H1 (cell line): ENCODE measurements around the gene WDR1. TPM values are rescaled to one million over a fixed set of nuclear protein-coding genes. Genes with fewer than 3 reads are reported as not detected.

ENCODE experiments used
- CHD2 ChIP-seq: IDR thresholded peaks from 2 replicates; pipeline ENCODE4 v1.6.1; 2012; ENCODE audit warnings: low read length, improper control_type of control experiment
- EZH2 ChIP-seq: fragments of 200-600 bp; sonication (generic); IDR thresholded peaks from 2 replicates; pipeline ENCODE4 v1.7.1; 2012; ENCODE audit warnings: low read depth, mild to moderate bottlenecking, moderate library complexity, low read length, inconsistent platforms; ENCODE audit not compliant: severe bottlenecking
- KDM1A ChIP-seq: fragments of 200-600, 300-600 bp; sonication (generic); IDR thresholded peaks from 2 replicates; pipeline ENCODE4 v1.7.1; 2016; ENCODE audit warnings: mild to moderate bottlenecking, low read length, borderline replicate concordance
- KDM4A ChIP-seq: IDR thresholded peaks from one replicate; pipeline ENCODE4 v1.7.1; 2012; ENCODE audit warnings: low read depth, mild to moderate bottlenecking, moderate library complexity, low read length, inconsistent platforms; ENCODE audit not compliant: severe bottlenecking
- NANOG ChIP-seq: IDR thresholded peaks from 2 replicates; pipeline ENCODE4 v1.6.1; 2011; ENCODE audit warnings: low read length, low read depth, mild to moderate bottlenecking, inconsistent platforms; ENCODE audit not compliant: insufficient read depth, poor library complexity, severe bottlenecking
- POU5F1 ChIP-seq: IDR thresholded peaks from 2 replicates; pipeline ENCODE4 v1.6.1; 2011; ENCODE audit warnings: low read depth, mild to moderate bottlenecking, low read length, moderate library complexity
- SIX5 ChIP-seq: IDR thresholded peaks from 2 replicates; pipeline ENCODE4 v1.6.1; 2011; ENCODE audit warnings: mild to moderate bottlenecking, low read depth, low read length
- SP1 ChIP-seq: IDR thresholded peaks from 2 replicates; pipeline ENCODE4 v1.6.1; 2011; ENCODE audit warnings: low read depth, low read length
- SP2 ChIP-seq: IDR thresholded peaks from 2 replicates; pipeline ENCODE4 v1.6.1; 2012; ENCODE audit warnings: mild to moderate bottlenecking, low read length, inconsistent platforms
- SP4 ChIP-seq: IDR thresholded peaks from 2 replicates; pipeline ENCODE4 v1.6.1; 2012; ENCODE audit warnings: low read length, inconsistent platforms
- SRF ChIP-seq: IDR thresholded peaks from 2 replicates; pipeline ENCODE4 v1.6.1; 2011; ENCODE audit warnings: mild to moderate bottlenecking, low read depth, low read length, moderate library complexity
- YY1 ChIP-seq: IDR thresholded peaks from 2 replicates; pipeline ENCODE4 v1.6.1; 2011; ENCODE audit warnings: low read depth, mild to moderate bottlenecking, low read length
- polyA plus RNA-seq, 7 experiments: library from polyadenylated mRNA; depleted of rRNA in 3 of 7; stranded (reverse) in 5 of 7; unstranded in 2 of 7; fragments of >200 nt in 5 of 7; fragments of 200-250 nt in 2 of 7; gene quantifications; 1 replicate in 5 of 7; 2 replicates in 1 of 7; 4 replicates in 1 of 7; pipeline versions ENCODE4 v1.2.1 to v1.2.3, GENCODE V29; 2011 to 2013; ENCODE audit warnings: missing spikeins in 2 of 7, mixed read lengths in 2 of 7
- total RNA-seq: library from RNA; stranded (reverse); fragmentation: NEBNext Ultra II Directional; extraction: Animal tissue kit (Norgen Biotek cat#: 25700); gene quantifications from 2 replicates; pipeline ENCODE4 v1.2.1, GENCODE V29; 2021
- TF ChIP-seq, protein P1 (sequence below): IDR thresholded peaks from 2 replicates; pipeline ENCODE4 v1.6.1; 2012; ENCODE audit warnings: low read length, inconsistent platforms
- TF ChIP-seq, protein P2 (sequence below): IDR thresholded peaks from 2 replicates; pipeline ENCODE4 v1.6.1; 2011; ENCODE audit warnings: low read length, improper control_type of control experiment
- TF ChIP-seq, protein P3 (sequence below), 3 experiments: IDR thresholded peaks; 1 replicate in 2 of 3; 2 replicates in 1 of 3; pipeline versions ENCODE4 v1.5.1 to v1.6.1; 2011; ENCODE audit warnings: low read length in 3 of 3, mild to moderate bottlenecking in 3 of 3, inconsistent platforms in 2 of 3, low read depth in 1 of 3, moderate library complexity in 1 of 3; ENCODE audit not compliant: insufficient read depth in 1 of 3; ENCODE audit errors: control extremely low read depth in 1 of 3

WDR1 gene
- total and polyA plus RNA-seq, 2 of the 8 experiments (the other 6 are each of a cell fraction or from before 2014, with no cell fraction given), result 315 to 377 TPM

- TF ChIP-seq, protein P1, sequence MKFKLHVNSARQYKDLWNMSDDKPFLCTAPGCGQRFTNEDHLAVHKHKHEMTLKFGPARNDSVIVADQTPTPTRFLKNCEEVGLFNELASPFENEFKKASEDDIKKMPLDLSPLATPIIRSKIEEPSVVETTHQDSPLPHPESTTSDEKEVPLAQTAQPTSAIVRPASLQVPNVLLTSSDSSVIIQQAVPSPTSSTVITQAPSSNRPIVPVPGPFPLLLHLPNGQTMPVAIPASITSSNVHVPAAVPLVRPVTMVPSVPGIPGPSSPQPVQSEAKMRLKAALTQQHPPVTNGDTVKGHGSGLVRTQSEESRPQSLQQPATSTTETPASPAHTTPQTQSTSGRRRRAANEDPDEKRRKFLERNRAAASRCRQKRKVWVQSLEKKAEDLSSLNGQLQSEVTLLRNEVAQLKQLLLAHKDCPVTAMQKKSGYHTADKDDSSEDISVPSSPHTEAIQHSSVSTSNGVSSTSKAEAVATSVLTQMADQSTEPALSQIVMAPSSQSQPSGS, result 0 out of 2 replicates have a peak, but pooled peaks have one; percentile 49
- TF ChIP-seq YY1 (no peak), EZH2 (no peak), SRF (no peak), SP2 (no peak), KDM1A (no peak), KDM4A (no peak), SIX5 (no peak), SP4 (no peak), SP1 (no peak), POU5F1 (no peak), NANOG (no peak), CHD2 (no peak)
- TF ChIP-seq, protein P2, sequence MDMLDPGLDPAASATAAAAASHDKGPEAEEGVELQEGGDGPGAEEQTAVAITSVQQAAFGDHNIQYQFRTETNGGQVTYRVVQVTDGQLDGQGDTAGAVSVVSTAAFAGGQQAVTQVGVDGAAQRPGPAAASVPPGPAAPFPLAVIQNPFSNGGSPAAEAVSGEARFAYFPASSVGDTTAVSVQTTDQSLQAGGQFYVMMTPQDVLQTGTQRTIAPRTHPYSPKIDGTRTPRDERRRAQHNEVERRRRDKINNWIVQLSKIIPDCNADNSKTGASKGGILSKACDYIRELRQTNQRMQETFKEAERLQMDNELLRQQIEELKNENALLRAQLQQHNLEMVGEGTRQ, result no peak; the same call in 1 of the 2 replicates
- TF ChIP-seq, protein P3, sequence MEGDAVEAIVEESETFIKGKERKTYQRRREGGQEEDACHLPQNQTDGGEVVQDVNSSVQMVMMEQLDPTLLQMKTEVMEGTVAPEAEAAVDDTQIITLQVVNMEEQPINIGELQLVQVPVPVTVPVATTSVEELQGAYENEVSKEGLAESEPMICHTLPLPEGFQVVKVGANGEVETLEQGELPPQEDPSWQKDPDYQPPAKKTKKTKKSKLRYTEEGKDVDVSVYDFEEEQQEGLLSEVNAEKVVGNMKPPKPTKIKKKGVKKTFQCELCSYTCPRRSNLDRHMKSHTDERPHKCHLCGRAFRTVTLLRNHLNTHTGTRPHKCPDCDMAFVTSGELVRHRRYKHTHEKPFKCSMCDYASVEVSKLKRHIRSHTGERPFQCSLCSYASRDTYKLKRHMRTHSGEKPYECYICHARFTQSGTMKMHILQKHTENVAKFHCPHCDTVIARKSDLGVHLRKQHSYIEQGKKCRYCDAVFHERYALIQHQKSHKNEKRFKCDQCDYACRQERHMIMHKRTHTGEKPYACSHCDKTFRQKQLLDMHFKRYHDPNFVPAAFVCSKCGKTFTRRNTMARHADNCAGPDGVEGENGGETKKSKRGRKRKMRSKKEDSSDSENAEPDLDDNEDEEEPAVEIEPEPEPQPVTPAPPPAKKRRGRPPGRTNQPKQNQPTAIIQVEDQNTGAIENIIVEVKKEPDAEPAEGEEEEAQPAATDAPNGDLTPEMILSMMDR (IDR thresholded peaks at IDR 0.05; ENCODE audit: control extremely low read depth in 1 of 3, insufficient read depth in 1 of 3, low read depth in 1 of 3, low read length in 3 of 3), result peak; percentile 52 to 86 (median 73)
Observed at GRCh38 chr4:10157478-10158332, 41.1 kb upstream of the WDR1 start (continued).
